Effector CD4-positive, alpha-beta T cell (primary cell): ENCODE data around the gene E2F4.

ENCODE experiments used
- DNase-seq: peaks from one replicate; pipeline ENCODE4 v3.0.0-alpha.2; 2020

Gene E2F4

GRCh38 chr16:67192781-67193361, 916 bp downstream of the E2F4 start:
- DNase-seq = no peak

DNA sequence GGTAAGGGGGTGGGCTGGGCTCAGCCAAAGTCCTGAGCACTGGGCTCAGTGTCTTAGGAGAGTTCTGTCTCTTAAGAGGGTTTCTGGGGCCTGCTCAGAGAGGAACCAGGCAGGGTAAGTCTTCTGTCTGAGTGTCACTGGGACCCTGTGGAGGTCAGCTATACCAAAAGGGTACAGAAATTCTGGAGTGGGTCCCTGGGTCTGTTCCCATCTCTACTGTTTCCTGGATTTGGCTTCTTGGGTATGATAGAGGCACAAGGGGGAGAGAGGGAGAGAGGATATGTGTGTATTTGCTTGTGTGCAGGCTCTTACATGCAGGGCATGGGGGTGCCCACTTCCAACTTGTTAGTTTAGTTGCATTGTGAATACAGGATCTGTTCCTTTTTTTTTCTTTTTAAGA, 1.6 kb downstream of the E2F4 start:
- DNase-seq = no peak

GRCh38 chr16:67194260-67194659, 2.3 kb downstream of the E2F4 start:
- no peak for DNase-seq

DNA sequence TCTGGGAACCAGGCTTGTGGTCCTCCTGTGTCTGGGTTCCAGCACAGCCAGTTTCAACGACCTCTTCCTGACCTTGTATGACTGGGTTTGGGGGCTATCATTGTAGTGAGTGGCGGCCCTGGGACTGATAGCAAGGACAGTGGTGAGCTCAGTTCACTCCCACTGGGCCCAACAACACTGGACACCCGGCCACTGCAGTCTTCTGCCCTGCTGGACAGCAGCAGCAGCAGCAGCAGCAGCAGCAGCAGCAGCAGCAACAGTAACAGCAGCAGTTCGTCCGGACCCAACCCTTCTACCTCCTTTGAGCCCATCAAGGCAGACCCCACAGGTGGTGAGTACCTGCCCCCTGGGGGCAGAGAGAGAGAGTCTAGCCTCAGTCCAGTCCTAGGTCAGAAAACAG, 3.7 kb downstream of the E2F4 start:
- no peak for DNase-seq

DNA sequence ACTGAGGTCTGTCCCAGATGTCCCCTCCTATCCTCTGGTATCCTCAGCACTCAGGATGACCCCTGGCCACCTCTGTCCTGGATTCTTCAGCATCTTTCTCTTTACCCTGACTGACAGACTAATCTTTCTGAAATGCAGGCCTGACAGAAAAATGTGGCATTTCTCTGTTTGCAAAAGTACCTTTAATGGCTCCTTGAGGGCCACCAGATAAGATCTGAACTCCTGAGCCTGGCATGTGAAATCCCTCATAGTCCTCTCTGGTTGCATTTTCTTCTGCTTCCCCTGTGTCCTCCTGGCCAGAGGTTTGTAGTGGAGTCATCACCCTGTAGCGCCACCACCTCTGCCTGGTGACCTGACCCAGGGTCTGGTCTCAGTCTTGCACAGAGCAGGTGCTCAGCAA, 4.9 kb downstream of the E2F4 start:
- no peak for DNase-seq

- no peak for DNase-seq
Observed at GRCh38 chr16:67197704-67198103, 5.7 kb downstream of the E2F4 start.

DNA sequence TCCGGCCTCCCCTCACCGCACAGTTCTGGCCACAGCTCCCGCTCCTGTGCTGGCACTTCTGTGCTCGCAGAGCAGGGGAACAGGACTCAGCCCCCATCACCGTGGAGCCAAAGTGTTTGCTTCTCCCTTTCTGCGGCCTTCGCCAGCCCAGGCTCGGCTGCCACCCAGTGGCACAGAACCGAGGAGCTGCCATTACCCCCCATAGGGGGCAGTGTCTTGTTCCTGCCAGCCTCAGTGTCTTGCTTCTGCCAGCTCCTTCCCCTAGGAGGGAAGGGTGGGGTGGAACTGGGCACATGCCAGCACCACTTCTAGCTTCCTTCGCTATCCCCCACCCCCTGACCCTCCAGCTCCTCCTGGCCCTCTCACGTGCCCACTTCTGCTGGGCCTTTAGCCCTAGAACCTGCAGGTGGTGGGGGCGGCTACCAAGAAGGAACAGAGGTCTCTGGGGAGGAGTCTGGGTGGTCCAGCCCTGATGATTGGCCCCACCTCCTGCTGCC, 6.3 kb downstream of the E2F4 start:
- DNase-seq = no peak

DNA sequence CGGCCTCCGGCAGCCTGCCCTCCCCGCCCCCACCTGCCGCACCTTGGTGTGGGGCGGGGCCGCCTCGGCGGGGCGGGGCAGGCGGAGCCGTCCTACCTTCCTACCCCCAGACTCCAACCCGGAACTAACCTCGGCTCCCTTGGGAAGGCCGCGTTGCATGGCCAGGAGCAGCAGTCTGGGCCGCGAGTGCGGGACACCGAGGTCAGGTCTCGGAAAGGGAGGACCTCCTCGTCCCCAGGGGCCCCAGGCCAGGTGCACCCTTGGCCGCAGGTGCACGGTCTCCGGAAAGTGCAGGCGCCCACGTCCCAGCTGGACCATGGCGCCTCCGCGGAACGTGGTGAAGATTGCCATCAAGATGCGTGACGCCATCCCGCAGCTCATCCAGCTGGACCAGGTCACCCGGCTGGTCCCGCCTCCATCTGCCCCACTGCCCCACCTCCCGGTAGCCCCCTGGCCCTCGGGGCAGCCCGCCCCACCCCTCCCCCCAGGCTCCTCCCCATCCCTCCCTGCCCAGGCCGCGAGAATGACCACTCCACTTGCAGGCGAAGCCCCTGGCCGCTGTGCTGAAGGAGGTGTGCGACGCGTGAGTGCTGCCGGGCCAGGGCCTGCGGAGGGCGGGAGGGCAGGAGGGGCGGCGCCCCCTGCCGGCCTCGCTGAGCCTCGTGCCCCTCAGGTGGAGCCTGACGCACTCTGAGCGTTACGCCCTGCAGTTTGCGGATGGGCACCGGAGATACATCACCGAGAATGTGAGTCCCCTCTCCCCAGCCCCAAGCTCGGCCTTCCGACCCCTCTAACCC, 7.3 kb downstream of the E2F4 start, which contains the start of gene ELMO3:
Gene ELMO3 (plus strand): TSS at position 121 of the 797 bp plus-strand sequence. CDS start 196 bp downstream, at position 317.
- no peak for DNase-seq

DNA sequence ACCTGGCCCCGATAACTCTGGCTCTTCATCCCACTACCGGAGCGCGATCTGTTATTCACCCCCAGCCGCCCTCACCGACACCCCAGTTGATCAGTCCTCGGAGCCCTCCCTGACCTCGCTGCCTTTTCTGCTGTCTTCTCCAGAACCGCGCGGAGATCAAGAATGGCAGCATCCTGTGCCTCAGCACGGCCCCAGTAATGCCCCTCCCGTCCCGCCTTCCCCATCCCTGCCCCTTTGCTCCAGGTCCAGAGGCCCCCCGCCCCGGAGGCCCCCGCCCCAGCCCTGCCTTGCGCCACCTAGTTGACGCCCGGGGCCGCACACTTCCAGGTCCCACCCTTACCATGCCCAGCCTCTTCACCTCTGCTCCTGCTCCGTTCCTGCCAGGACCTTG, 7.8 kb downstream of the E2F4 start:
- no peak for DNase-seq

DNA sequence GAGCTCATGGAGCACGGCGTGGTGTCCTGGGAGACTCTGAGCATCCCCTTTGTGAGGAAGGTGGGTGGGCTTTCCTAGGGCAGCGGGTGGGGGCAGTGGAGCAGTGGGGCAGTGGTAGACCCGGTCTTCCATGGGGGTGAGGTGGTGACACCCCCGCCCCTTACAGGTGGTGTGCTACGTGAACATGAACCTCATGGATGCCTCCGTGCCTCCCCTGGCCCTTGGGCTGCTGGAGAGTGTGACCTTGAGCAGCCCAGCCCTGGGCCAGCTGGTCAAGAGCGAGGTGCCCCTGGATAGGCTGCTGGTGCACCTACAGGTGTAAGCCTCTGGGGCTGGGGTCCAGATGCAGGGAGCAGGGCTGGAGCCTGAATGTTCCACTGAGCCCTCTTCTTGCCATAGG, 8.5 kb downstream of the E2F4 start:
- no peak for DNase-seq

- no peak for DNase-seq
Observed at GRCh38 chr16:67201411-67202345, 9.7 kb downstream of the E2F4 start.

DNA sequence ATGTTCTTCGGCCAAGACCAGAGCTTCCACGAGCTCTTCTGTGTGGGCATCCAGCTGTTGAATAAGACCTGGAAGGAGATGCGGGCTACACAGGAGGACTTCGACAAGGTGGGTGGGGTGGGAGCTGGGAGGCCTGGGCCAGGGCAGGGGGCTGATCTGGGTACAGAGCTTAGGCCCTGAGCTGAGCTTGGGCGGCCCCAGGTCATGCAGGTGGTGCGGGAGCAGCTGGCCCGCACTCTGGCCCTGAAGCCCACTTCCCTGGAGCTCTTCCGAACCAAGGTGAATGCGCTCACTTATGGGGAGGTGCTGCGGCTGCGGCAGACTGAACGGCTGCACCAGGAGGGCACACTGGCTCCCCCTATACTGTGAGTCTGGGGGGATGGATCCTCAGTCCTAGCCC, 10.5 kb downstream of the E2F4 start:
- no peak for DNase-seq

DNA sequence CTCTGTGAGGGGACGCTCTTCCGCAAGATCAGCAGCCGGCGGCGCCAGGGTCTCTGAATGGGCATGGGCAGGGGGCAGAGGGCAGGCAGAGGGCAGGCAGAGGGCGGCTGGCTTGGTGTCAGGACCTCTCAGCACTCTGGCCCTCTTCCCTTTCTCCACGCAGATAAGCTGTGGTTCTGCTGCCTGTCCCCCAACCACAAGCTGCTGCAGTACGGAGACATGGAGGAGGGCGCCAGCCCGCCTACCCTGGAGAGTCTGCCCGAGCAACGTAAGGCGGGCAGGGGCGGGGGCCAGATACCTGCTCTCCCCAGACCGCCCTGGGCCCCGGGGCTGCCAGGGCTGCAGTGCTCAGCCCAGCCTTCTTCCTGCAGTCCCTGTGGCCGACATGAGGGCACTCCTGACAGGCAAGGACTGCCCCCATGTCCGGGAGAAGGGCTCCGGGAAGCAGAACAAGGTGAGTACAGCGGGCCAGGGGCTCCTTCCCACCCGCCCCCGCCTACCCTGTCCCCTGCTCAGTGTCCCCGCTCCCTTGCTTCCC, 11.1 kb downstream of the E2F4 start:
- DNase-seq = no peak

- no peak for DNase-seq
Observed at GRCh38 chr16:67204076-67204475, 12.1 kb downstream of the E2F4 start.

DNA sequence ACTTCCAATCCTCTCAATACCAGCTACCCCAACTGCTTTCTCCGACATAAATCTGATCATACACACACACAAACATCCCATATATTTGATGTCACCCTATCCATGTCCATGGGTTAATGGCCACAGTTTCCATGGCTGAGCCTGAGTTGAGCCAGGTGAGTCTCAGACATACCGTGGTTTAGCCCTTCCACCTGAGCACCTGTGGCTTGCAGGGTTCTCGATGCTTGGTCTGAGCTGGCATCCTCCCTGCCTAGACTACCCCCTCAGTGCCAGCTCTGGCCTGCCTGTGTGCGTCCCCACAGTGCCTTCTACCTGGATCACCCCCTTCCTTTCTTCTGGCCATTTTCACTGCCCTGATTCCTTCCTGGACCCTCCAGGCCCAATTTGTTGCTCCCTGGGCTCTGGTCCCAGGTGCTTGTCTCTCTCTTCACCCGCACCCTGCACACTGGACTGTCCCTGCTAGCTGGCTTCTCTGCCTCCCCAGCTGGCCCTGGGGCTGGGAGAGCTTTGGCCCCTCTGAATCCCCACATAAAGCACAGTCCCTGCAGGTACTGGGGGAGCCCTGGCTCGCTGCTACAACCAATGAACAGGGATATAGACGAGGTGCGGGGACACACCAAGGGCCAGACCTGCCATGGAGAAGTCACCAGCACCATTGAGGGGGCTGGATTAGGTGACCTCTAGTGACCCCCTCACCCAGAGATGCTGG, 14.3 kb downstream of the E2F4 start:
- DNase-seq = no peak

GRCh38 chr16:67206838-67207248, 14.9 kb downstream of the E2F4 start:
- DNase-seq = no peak

DNA sequence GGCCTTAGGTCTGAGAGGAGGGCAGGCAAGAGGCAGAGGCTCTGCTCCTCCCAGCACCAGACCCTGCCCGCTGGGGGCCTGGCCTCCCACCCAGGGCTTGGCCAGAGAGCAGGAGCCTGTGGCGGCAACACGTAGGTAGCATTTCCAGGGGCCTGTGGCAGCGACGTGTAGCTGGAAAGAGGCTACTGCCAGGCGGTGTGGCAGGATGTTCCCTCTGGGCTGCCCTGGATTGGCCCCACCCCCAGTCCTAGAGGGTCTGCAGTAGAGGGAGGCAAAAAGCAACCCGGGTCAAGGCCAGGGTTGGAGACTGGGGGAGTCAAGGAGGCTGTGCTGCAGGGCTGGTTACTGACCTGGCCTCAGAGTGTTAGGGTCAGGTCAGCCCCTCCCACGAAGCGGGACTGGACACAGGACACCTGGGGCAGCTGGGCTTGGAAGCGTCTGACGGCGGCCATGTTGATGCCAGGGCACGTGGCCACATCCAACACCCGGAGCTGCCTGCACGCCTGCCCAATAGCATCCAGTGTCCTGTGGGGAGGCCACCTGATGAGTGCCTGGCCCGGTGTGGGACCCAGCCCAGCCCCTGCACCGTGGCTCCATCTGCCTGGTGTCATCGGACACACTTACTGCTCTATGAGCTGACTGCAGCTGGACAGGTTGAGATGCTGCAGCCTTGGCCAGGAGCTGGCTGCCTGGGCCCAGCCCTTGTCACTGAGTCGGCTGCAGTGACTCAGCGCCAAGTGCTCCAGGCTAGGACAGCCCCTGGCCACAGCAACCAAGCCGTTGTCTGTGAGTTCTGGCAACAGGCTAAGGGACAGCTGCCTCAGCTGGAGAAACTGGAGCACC, 15.5 kb downstream of the E2F4 start:
- DNase-seq = no peak

DNA sequence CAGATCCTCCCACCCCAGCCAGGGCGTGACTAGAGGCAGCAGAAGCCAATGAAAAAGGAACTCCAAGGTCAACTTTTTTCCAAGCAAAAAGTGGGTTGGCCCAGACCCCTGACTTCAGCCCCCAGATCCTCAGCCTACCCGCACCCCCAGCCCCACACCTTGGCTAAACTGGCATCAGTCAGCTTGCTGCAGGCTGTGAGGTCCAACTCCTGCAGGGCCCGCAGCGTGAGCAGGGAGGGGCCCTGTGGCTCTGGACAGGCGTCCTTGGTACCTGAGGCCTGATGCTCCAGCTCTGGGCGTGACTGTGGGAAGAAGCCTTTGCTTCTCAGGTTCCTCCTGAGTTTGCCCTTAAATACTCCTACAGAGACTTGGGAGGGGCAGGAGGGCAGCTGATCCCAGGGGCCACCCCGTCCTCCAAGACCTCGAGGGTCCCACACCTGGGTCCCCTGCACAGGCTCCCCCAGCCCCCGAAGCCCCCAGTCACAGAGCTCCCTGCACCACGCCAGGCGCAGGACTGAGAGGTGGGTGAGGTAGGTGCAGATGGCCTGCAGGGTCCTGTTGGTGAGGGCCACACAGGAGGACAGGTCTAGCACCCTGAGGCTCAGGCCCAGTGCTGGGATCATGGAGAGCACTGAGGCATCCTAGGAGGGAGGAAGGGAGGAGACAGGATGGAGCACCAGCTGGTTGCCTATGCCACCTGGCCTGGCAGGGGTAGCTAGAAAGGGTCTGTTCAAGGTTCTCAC, 16.4 kb downstream of the E2F4 start:
- no peak for DNase-seq

GRCh38 chr16:67209565-67209964, 17.6 kb downstream of the E2F4 start:
- DNase-seq = no peak

GRCh38 chr16:67210069-67210937, 18.3 kb downstream of the E2F4 start:
- DNase-seq = no peak
